Stimulated activated CD4-positive, alpha-beta T cell treated with anti-CD3 and anti-CD28 coated beads, Interleukin-12 subunit alpha, Interleukin-12 subunit beta, amount 100 ng/mL, for 24 hours (primary cell): ENCODE measurements around the gene AREL1.

Source experiments
- DNase-seq, 2 experiments: peaks; one replicate each; pipeline ENCODE4 v3.0.0-alpha.2; 2020; ENCODE audit warnings: low read depth in 2 of 2

The AREL1 gene

DNA sequence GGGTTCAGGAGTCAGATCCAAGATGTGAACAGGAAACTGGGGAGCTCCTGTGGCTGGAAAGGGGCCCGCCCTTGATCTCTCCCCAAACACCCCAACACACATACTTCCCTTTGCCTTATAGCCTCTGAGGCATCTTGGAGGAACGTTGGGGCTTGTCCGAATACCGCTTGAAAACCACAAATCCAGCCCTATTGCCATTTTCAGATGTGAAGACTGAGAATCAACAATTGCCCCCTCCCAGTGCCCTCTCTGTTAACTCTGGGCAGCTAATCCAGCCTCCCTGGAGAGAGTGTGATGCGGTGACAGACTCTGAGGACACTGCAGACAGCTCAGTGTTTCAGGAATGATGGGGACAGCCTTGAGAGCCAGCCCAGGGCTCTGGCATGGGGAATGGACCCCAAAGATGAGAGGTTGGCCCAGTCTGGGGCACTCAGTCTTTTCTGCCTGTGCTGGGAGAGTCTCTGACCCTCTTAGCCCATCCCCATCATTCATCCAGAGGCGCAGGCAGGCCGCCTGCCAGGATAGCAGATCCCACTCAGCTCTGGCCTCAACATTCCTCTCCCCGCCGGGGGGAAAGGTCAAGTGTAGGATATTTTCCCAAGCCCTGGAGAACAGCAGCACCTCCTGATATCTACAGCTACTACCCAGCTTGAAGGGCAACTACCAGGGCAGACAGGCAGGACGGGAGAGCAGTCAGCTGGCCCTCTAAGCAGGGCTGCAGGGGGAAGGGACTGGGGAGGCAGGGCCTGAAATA lies 76.3 kb downstream of the AREL1 start:
- DNase-seq, result no peak

DNA sequence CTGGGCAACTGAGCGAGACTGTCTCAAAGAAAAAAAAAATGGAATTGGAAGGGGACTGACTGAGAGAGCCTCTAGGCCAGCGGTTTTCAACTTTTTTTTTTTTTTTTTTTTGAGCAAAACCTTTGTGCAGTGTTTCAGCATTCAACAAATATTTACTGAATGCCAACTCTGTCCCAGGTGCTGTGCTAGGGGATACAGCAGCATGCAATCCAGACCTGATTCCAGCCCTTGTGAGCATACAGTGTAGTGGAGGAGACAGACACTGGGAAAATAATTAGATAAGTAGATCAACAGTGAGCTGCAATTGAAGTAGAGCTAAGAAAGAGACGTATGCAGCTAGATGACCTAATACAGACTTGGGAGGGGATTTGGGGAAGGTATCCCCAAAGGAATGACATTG lies 77.0 kb downstream of the AREL1 start:
- no peak for DNase-seq

DNA sequence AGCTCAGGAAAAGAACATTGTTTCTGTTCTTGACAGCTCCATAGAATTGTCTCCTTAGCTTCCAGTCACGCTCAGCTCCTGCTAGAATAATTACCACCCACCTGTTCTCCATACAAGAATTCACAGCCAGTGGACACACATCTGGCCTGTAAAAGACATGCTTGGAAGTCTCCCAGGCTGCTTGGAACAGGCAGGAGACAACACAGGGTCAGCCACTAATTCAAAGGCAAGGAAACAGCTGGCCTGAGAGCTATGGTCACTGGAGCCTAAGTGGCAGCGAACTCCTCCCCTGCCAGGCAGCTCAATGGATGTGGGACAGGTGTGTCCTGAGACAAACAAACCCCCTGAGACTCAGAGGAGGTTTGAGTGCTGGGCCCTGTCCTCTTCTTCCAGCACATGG lies 77.9 kb downstream of the AREL1 start:
- no peak for DNase-seq

DNA sequence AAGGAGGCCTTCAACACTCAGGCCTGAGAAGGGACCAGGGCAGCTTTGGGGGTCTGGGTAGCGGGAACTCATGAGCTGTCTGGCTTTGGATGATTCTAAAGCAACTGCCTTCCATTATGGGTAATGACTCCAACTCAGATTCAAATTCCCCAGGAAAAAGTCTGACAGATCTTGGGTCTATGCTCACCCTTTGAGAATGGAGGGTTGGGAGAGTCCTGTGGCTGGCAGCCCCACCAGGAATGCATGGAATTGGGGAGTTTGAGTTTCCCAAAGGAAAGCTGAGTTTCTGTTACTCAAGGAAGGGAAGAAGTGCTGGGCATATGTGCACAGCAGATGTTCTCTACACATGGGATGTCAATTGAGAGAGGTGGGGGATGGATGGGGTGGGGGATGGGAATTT lies 78.4 kb downstream of the AREL1 start:
- DNase-seq, result no peak

DNA sequence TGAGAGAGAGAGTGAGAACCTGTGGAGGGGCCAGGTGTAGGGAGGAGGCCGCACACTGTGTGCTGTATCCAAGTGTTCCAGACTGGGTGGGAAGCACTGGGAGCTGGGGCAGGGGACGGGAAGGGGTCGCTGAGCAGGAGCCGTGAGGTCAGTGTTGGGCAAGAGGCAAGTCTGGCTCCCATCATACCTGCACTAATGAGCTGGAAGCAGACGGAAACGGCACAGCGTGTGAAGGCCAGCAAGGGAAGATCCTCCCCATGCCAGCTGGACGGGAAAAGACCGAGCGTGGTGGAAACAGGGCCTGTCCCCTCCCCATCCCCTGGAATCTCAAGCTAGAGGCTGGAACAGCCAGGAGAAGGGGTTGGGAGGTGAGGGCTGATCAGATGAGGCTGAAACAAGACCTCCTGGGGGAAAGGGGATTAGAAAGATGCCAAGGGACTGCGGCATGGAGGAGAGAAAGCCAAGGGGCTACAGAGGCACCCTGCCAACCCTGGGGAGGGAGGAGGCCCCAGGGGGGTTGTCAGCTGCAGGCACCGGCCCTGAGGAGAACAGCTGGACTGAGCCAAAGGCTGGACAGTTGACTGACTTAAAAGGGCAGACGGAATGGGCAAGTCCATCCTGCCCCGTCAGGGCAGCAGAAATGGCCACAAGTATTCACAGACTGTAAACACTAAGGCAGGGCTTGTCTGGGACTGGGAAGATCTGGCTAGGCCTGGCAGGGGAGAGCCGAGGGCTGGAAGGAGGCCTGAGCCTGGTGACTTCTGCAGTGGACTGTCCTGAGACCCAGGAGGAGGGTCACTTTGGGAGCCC lies 81.8 kb downstream of the AREL1 start:
- no peak for DNase-seq

DNA sequence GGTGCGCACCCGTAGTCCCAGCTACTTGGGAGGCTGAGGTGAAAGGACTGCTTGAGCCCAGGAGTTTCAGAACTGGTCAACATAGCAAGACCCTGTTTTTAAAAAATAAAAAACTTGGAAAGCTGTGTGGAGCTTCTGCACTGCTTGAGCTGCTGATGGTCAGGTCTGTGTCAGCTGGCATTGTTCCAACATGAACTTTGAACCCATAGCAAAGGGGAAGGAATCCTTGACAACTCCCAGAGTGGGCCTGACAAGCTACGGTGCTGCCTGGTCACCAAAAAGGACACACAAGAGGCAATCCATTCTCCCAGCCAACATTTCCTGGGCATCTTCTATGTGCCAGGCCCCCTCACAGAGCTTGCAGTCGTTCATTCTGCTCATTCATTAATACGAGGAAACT lies 84.5 kb downstream of the AREL1 start:
- DNase-seq, result no peak

DNA sequence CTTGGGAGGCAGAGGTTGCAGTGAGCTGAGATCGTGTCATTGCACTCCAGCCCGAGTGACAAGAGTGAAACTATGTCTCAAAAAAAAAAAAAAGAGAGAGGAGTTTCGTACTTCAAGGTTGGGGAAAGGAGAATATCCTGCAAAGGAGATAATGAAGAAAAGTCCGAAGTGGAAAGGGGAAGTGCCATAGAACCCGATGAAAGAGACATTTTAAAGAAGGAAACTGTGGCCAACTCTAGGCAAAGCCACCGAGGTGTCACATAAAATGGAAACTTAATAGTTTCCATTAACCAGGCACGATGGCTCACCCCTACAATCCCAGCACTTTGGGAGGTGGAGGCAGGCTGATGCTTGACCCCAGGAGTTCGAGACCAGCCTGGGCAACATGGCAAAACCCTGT lies 85.8 kb downstream of the AREL1 start:
- DNase-seq, result no peak

DNA sequence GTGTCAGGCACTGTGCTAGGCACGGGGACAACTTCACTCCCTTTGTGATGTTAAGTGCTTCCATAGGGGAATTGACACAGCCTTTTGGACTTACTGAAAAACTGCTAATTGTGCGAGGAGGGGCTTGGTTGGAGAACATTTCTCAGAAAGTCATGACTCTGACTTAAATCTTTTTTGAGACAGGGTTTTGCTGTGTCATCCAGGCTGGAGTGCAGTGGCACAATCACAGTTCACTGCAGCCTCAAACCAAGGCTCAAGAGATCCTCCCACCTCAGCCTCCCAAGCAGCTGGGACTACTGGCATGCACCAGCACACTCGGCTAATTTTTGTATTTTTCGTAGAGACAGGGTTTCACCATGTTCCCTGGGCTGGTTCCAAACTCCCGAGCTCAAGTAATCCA lies 90.6 kb downstream of the AREL1 start:
- no peak for DNase-seq

DNA sequence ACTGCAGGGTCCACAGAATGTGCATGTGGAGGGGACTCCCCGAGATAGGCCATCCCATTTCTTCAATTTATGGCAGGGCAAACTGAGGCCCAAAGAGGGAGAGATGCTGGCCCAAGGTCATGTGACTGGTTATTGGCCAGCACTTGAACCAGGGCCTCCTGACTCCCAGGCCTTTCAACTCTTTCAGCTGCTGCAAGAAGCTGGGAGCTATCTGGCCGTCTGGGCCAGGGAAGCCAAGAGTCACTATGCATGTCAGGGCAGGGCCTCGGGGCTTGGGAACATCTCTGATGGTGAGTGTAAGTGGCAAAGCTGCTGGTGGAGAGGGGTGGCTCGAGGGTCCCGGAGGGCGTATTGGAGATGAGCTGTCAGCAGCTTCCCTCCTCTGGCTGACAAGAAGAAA lies 91.3 kb downstream of the AREL1 start:
- DNase-seq, result no peak

DNA sequence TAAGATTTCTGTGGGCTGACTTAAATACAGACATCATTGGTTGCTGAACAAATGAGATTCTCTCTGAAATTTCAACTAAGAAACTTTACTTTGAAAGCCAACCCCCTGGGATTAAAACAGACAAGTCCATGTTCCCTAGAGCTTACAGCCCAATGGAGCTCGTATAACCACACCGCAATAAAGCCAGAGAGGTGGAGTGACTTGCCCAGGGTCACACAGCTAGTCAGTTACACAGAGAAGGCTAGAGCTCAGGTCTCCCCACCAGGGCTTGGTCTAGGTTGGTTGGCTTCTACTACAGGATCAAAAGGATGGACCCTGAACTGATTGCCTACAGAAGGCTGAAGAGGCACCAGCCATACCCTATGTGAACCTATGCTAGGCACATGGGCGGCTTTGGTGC lies 92.0 kb downstream of the AREL1 start:
- no peak for DNase-seq

DNA sequence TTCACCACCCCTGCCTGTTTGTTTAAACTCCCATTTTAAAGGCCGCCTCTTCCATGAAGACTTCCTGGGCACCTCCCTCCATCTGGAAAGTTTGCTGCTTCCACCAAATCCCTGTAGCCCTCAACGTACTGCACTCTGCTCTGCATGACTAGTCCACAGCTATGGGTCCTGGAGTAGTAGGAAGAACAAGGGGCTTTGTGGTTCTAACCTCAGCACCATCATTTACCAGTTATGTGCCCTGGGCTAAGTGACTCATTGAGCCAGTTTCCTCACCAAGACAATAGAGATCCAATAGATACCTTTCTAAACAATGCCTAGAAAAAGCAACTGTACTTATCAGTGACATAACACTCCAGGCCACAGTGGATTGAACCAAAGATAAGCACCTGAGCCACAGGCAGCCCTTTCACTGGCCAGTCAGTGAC lies 92.4 kb downstream of the AREL1 start:
- peak in 1 of 2 experiments; percentile 3 for DNase-seq

DNA sequence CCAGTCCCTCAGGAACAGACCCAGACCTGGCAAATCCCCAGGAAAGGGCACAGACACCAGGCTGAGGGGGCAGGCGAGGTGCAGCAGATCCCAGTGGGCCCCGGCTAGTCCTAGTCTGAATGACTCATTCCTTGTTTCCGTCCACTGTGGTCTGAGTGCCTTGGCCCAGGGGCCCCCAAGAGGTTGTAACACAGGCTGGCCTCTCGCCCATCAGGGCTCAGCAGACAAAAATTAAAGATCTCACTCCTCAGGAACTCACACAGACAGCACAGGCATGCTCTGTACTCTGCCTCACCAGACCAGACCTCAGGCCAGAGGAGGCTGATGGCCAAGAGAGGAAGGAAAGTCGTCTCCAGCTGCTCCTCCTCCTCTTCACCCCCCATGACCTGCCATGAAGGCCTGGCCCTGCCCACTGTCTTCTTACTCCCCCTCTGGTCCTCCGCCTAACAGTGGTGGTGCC lies 93.2 kb downstream of the AREL1 start:
- no peak for DNase-seq

DNA sequence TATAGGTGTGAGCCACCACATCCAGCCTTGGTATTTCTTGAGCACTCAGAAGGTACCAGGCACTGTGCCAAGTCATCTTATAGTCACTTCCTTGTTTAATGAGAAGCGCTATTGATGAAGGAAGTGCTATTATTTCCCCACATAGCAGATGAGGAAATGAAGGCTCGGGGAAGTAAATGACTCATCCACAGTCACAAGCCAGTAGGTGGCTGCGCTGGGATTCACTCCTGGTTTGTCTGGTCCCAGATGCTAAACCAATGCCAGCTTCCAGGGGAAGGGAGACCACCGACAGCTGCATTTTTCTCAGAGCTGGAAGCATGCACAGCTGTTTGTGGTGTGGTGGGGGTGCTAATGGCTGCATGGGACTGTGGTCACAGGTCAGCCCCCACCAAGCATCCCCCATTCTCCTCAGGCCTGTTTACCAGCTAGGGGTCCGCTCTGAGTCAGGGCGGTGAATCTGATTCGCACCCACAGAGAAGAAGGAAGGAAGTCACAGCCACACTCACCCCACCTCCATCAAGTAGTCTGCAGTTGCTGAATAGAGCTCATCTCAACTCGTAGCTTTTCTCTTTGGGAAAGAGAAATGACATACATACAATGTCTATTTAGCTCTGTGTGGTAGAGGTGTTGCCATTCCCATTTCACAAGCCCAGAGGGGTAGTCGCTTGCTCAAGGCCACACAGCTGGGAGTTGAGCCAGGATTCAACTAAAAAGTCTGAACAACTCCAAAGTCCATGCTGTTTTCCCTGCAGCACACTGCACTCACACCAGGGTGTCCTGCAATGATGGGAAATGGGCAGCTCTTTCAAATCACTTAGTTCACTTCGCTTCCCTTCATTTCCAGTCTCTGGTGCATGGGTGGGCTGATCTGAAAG lies 94.6 kb downstream of the AREL1 start:
- peak; percentile 27 to 29 for DNase-seq

DNA sequence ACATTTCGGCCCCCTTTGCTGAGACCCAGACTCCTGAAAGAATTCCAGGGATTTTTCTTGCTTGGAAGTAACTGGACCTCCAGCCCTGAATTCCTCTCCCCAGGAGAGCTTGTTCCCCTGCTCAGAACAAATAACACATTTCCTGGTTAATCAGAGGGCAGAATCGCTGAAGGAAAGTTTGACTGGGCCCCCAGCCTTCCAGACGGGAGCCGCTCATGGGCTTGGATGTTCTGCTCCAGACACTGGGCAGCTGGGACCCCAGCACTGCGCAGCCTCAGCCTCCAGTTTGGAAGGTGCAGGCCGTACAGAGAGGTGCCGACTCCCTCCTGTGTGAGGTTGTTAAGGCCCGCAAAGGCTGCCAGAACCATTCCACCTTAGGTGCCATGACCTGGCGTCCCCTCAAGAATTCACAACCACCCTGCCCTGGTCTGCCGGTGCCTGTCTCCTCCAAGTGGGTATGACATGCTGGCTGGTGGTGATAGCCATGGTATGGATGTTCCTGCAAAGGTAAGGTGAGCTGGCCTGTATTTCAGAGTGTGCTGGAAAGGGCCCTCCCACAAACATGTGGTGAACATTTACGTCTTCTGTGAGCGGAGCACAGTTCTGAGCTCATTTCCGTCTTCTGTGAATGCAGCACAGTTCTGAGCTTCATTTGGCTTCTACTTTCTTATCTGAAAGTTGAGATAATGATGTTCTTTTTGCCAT lies 95.7 kb downstream of the AREL1 start:
- no peak for DNase-seq

DNA sequence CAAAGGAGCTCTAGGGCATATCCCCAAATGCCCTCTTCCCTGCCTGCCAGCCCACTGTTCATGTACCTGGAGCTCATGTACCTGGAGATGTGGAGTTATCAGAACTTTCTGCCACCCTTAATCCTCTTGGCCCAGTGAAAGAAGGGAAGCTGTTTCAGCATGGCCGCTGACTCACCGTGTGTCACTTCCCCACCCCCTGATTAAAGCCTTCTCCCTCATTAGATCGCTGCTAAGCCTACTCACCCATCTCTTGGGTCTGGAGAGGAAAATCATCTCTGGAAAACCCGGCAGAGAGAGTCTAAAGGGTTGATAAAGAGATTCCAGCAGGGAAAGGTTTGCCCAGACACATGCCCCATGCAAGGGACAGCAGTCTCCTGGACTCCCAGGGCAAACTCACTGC lies 96.4 kb downstream of the AREL1 start:
- DNase-seq, result peak in 1 of 2 experiments; percentile 10

DNA sequence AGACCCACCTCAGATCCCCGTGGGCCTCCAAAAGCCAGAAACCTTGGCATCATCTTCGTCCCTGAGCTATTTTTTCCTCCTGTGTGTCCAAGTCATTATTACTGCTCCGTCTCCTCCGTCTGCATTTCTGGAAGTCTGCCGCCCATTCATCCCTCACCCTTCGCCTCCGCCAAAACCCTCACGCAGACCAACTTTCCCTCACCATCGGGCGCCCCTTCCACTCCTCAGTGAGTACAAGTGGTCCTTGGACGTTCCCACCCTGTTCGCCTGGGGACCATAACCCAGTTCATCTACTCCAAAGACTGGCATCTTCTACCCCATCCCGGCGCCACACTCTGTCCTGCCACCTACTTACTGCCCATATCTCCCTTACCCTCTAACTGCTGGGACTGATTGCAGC lies 97.1 kb downstream of the AREL1 start:
- DNase-seq, result no peak

DNA sequence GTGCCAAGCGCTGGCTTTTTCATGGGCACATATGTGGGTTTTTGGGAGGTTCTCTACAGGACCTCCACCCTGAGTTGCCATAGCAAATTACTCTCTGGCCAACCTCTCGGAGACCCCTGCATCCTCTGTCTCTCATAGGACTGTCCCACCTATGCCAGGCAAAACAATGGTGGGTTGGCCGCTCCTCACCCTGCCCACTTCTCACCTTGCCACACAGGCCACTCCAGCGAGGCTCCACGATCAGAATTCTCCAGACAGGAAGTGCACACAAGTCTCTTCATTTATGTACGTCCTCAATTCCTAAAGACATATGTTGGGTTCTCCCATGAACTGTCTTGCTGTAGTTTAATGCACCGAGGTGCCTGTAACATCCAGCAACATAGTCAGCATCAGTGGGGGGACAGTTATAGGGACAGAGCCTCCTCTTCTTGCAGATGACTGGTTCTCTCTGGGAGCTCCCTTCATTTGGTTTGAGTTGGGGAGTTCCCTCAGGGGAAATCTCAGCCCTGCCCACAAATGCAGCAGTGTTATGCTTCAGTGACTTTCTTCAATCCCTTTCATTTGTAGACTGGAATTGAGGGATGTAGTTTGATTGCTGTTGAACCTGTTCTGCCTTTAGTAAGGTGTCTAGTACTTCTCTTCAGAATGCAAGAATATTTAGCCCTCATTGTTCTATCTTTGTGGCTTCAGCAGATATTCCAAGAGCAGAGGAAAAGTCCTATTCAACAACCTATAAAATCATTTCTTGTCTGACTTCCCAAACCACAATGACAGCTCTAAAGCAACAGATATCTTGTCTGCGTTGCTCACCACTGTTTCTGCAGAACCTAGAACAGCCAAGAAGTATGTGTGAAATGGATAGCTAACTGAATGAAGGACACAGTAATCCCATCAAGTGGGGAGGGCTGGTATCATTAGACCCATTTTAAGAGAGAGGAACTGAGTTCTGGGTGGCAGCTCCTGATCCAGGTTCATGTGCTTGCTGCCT lies 98.1 kb downstream of the AREL1 start:
- DNase-seq, result no peak

DNA sequence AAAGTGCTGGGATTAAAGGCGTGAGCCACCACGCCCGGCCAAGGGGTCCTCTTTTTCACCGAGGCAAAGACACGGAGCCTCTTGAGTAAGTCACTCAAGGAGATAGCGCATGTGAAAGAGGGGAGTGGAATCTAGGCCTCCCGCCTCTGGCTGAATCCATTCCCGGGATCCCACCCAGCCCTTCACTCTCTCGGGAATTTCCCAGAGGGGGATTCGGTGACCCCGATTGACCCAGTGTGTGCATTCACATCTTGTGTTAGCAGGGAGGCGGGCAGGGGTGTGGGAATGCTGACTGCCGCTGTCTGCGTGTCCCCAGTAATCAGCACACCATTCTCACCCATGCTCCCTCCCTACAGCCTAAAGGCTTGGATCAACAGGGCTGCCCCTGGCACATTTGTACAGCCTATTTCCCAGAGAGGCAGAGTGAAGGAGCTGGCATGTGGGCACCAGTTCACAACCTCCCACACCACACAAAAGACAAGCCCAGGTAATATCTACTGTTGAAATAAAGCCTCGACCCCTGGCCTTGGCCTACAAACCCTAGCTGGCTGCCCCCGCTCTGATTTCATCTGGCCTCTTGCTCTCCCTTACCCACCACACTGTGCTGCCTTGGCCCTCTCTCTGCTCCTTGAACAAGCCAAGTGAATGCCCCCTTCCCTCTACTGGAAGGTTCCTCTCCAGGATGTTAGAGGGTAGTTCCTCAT lies 99.5 kb downstream of the AREL1 start:
- DNase-seq, result no peak

DNA sequence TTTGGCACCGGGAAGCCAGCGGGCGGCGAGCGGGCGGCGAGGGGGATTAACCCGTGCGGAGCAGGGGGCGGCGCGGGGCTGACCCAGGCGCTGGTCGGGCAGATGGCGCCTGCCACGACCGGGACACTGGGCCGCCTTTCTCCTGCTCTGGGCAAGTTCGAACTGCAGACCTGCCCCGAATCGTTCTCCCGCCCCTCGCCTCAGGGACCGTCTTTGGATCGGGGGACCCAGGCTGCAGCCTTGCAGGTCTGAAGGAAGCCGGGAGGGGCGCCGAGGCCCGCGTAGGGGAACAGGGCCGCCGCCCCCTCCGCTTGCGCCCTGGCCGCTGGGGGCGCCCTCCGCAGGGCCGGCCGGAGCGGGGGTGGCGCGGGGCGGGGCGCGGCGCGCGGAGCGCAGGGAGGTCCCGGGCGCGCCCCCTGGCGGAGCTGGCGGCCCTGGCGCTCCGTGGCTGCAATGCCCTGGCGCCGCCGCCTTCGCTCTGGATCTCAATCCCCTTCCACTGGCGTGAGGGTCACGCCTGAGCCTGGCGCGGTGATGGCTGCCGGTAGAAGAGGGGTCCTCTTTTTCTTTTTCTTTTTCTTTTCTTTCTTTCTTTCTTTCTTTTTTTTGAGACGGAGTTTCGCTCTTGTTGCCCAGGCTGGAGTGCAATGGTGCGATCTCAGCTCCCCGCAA lies 100.4 kb downstream of the AREL1 start:
- peak; percentile 58 to 74 for DNase-seq
